ENCODE measurements around the gene OPHN1. TPM values are rescaled to one million over a fixed set of nuclear protein-coding genes. Genes with fewer than 3 reads are reported as not detected.

The OPHN1 gene
- total RNA-seq, 2 experiments from 2014 or later: 0.05 to 0.13 TPM

GRCh38 chrX:68261060-68261672 is 172.1 kb downstream of the OPHN1 start:
- Mint-ChIP-seq H3K4me3 (no peak overlapping the region), H3K9me3 (ENCODE audit: insufficient read depth) (no peaks in the 10 kb centered on the region), H3K27me3 (ENCODE audit: low read depth) (no peaks in the 10 kb centered on the region), H3K27ac (no peak overlapping the region), H3K36me3 (ENCODE audit: low read depth) (no peaks in the 10 kb centered on the region), H3K4me1 (ENCODE audit: low read depth) (no peaks in the 10 kb centered on the region)
- POLR2A ChIA-PET: no interaction called here
- CTCF ChIA-PET: no interaction called here
- DNase-seq (no peak), ATAC-seq (no peak)

- H3K4me1 Mint-ChIP-seq (ENCODE audit: low read depth): no peaks in the 10 kb centered on the region
- H3K9me3 Mint-ChIP-seq (ENCODE audit: insufficient read depth): no peaks in the 10 kb centered on the region
- ATAC-seq (no peak), DNase-seq (no peak)
- no peak overlapping the region for H3K4me3 Mint-ChIP-seq
- no peak overlapping the region for H3K27ac Mint-ChIP-seq
- ChIA-PET CTCF (no interaction called here), POLR2A (no interaction called here)
- H3K36me3 Mint-ChIP-seq (ENCODE audit: low read depth): no peaks in the 10 kb centered on the region
- no peaks in the 10 kb centered on the region for H3K27me3 Mint-ChIP-seq (ENCODE audit: low read depth)
These were observed 176.3 kb downstream of the OPHN1 start for GRCh38 chrX:68256990-68257389.

GRCh38 chrX:68254738-68255645 is 178.3 kb downstream of the OPHN1 start:
- Mint-ChIP-seq H3K27ac (no peak overlapping the region), H3K27me3 (ENCODE audit: low read depth) (no peaks in the 10 kb centered on the region), H3K36me3 (ENCODE audit: low read depth) (no peaks in the 10 kb centered on the region), H3K4me1 (ENCODE audit: low read depth) (no peaks in the 10 kb centered on the region), H3K4me3 (no peak overlapping the region), H3K9me3 (ENCODE audit: insufficient read depth) (no peaks in the 10 kb centered on the region)
- ChIA-PET CTCF (no interaction called here), POLR2A (no interaction called here)
- ATAC-seq: no peak
- no peak for DNase-seq

- Mint-ChIP-seq H3K4me3 (no peak overlapping the region), H3K4me1 (ENCODE audit: low read depth) (no peaks in the 10 kb centered on the region), H3K9me3 (ENCODE audit: insufficient read depth) (no peaks in the 10 kb centered on the region), H3K36me3 (ENCODE audit: low read depth) (no peaks in the 10 kb centered on the region), H3K27ac (no peak overlapping the region), H3K27me3 (ENCODE audit: low read depth) (no peaks in the 10 kb centered on the region)
- ATAC-seq (no peak), DNase-seq (no peak)
- ChIA-PET POLR2A (no interaction called here), CTCF (no interaction called here)
These were observed 180.6 kb downstream of the OPHN1 start for GRCh38 chrX:68252664-68253063.

GRCh38 chrX:68249903-68250302 is 183.4 kb downstream of the OPHN1 start:
- no peaks in the 10 kb centered on the region for H3K9me3 Mint-ChIP-seq (ENCODE audit: insufficient read depth)
- ChIA-PET POLR2A (no interaction called here), CTCF (no interaction called here)
- no peaks in the 10 kb centered on the region for H3K27me3 Mint-ChIP-seq (ENCODE audit: low read depth)
- no peak overlapping the region for H3K4me3 Mint-ChIP-seq
- ATAC-seq (no peak), DNase-seq (no peak)
- no peaks in the 10 kb centered on the region for H3K36me3 Mint-ChIP-seq (ENCODE audit: low read depth)
- H3K27ac Mint-ChIP-seq: no peak overlapping the region
- no peaks in the 10 kb centered on the region for H3K4me1 Mint-ChIP-seq (ENCODE audit: low read depth)

DNA sequence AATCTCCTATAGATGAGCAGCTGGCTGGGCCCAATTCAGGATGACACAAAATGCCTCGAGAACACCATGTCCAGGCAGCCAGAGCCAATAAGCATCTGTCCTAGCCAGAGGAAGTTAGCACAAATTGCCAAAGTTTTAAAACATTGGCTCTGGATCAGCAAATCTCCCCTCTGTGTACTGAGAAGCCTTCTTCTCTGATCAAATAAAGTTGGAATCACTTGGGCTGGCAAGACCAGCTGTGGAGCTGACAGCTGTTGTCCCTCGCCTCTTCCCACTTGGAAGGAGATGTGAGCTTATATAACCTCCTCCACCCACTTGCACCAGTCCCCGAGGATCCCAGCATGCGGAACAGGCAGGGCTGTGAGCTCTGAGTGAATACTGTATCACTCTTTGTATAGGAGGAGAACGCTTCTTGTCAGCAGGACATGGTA is 183.9 kb downstream of the OPHN1 start:
- no peaks in the 10 kb centered on the region for H3K4me1 Mint-ChIP-seq (ENCODE audit: low read depth)
- POLR2A ChIA-PET: no interaction called here
- H3K9me3 Mint-ChIP-seq (ENCODE audit: insufficient read depth): no peaks in the 10 kb centered on the region
- DNase-seq (no peak), ATAC-seq (no peak)
- no peaks in the 10 kb centered on the region for H3K27me3 Mint-ChIP-seq (ENCODE audit: low read depth)
- no peak overlapping the region for H3K27ac Mint-ChIP-seq
- CTCF ChIA-PET: no interaction called here
- H3K4me3 Mint-ChIP-seq: no peak overlapping the region
- no peaks in the 10 kb centered on the region for H3K36me3 Mint-ChIP-seq (ENCODE audit: low read depth)

- H3K36me3 Mint-ChIP-seq (ENCODE audit: low read depth): no peaks in the 10 kb centered on the region
- ATAC-seq: no peak
- no peaks in the 10 kb centered on the region for H3K4me1 Mint-ChIP-seq (ENCODE audit: low read depth)
- no peaks in the 10 kb centered on the region for H3K27me3 Mint-ChIP-seq (ENCODE audit: low read depth)
- CTCF ChIA-PET: no interaction called here
- no peak overlapping the region for H3K4me3 Mint-ChIP-seq
- no peak overlapping the region for H3K27ac Mint-ChIP-seq
- H3K9me3 Mint-ChIP-seq (ENCODE audit: insufficient read depth): no peaks in the 10 kb centered on the region
- POLR2A ChIA-PET: no interaction called here
- no peak for DNase-seq
These were observed 194.7 kb downstream of the OPHN1 start for GRCh38 chrX:68238568-68238967.

- DNase-seq (no peak), ATAC-seq (no peak)
- H3K27me3 Mint-ChIP-seq (ENCODE audit: low read depth): no peaks in the 10 kb centered on the region
- H3K4me3 Mint-ChIP-seq: no peak overlapping the region
- no peaks in the 10 kb centered on the region for H3K36me3 Mint-ChIP-seq (ENCODE audit: low read depth)
- H3K4me1 Mint-ChIP-seq (ENCODE audit: low read depth): no peaks in the 10 kb centered on the region
- CTCF ChIA-PET: no interaction called here
- H3K9me3 Mint-ChIP-seq (ENCODE audit: insufficient read depth): no peaks in the 10 kb centered on the region
- POLR2A ChIA-PET: no interaction called here
- no peak overlapping the region for H3K27ac Mint-ChIP-seq
These were observed 199.0 kb downstream of the OPHN1 start for GRCh38 chrX:68234171-68234910.

DNA sequence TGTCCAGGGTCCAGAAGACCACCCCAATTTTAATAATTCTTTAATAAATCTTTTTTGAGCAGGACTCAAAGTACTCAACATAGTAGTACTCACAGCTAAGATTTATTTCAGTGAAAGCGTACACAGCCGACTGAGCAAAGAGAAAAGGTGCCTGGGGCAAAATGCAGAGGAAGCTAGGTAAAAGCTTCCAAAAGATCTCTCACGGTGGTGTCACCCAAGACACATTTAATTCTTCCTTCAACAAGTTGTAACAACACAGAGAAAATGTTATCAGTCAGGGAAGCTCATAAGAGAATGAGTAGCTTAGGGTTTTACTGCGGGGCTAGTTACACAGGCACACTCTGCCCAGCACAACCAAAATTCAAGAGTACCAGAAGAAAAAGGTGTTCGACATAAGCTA is 201.1 kb downstream of the OPHN1 start:
- H3K27me3 Mint-ChIP-seq (ENCODE audit: low read depth): no peaks in the 10 kb centered on the region
- no peak overlapping the region for H3K4me3 Mint-ChIP-seq
- DNase-seq (no peak), ATAC-seq (no peak)
- no peak overlapping the region for H3K27ac Mint-ChIP-seq
- ChIA-PET POLR2A (no interaction called here), CTCF (no interaction called here)
- no peaks in the 10 kb centered on the region for H3K9me3 Mint-ChIP-seq (ENCODE audit: insufficient read depth)
- no peaks in the 10 kb centered on the region for H3K4me1 Mint-ChIP-seq (ENCODE audit: low read depth)
- H3K36me3 Mint-ChIP-seq (ENCODE audit: low read depth): no peaks in the 10 kb centered on the region

- DNase-seq (no peak), ATAC-seq (no peak)
- H3K4me1 Mint-ChIP-seq (ENCODE audit: low read depth): no peaks in the 10 kb centered on the region
- H3K27me3 Mint-ChIP-seq (ENCODE audit: low read depth): no peaks in the 10 kb centered on the region
- H3K27ac Mint-ChIP-seq: no peak overlapping the region
- no peaks in the 10 kb centered on the region for H3K36me3 Mint-ChIP-seq (ENCODE audit: low read depth)
- no peak overlapping the region for H3K4me3 Mint-ChIP-seq
- ChIA-PET CTCF (no interaction called here), POLR2A (no interaction called here)
- no peaks in the 10 kb centered on the region for H3K9me3 Mint-ChIP-seq (ENCODE audit: insufficient read depth)
These were observed 224.3 kb downstream of the OPHN1 start for GRCh38 chrX:68209008-68209407.

DNA sequence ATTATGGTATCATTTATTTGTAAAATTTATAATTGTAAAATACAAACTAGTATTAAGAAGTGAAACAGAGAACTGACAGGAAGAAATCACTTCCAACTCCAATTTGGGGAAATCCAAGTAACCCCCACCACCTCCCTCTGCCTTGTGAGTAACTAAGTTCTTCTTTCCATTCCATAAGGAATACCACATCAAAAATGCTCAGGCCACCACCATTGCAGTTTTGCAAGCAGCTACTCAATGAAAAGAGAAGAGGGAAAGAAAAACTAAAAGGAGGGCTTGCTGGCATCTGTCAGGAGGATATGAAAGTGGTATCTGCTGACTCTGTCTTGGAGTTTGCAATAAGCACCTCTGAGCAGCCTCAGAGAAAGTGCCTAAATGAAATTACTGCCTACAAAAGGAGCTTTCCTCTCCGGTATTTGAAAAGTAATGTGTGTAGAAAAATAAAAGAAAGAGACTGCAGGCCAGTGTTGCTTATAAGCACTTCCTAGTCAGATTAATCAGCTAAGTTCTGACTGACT is 228.7 kb downstream of the OPHN1 start:
- no peak overlapping the region for H3K4me3 Mint-ChIP-seq

GRCh38 chrX:68203646-68204045 is 229.6 kb downstream of the OPHN1 start:
- CTCF ChIA-PET: no interaction called here
- Mint-ChIP-seq H3K4me1 (ENCODE audit: low read depth) (no peaks in the 10 kb centered on the region), H3K9me3 (ENCODE audit: insufficient read depth) (no peaks in the 10 kb centered on the region), H3K27ac (no peak overlapping the region), H3K4me3 (no peak overlapping the region), H3K27me3 (ENCODE audit: low read depth) (no peaks in the 10 kb centered on the region), H3K36me3 (ENCODE audit: low read depth) (no peaks in the 10 kb centered on the region)
- POLR2A ChIA-PET: no interaction called here
- no peak for DNase-seq
- ATAC-seq: no peak

More for the DNA sequence above, 228.7 kb downstream of the OPHN1 start:
- Mint-ChIP-seq H3K27ac (no peak overlapping the region), H3K27me3 (ENCODE audit: low read depth) (no peaks in the 10 kb centered on the region), H3K4me1 (ENCODE audit: low read depth) (no peaks in the 10 kb centered on the region), H3K36me3 (ENCODE audit: low read depth) (no peaks in the 10 kb centered on the region), H3K9me3 (ENCODE audit: insufficient read depth) (no peaks in the 10 kb centered on the region)
- ChIA-PET CTCF (no interaction called here), POLR2A (no interaction called here)
- ATAC-seq (no peak), DNase-seq (no peak)

Data from activated CD8-positive, alpha-beta T cell treated with anti-CD3 and anti-CD28 coated beads, Interleukin-2, amount 10 ng/mL, durations not matched to agents 7 days and 5 days (primary cell).